Upper lobe of left lung (tissue), 4 donors: Measurements from ENCODE around the gene LHX4.

Source experiments
- CTCF ChIP-seq, 6 experiments: fragments of 450-650 bp in 4 of 6; fragments of 200-600 bp in 2 of 6; sonication (generic) in 2 of 6; IDR thresholded peaks; one replicate each; pipeline ENCODE4 v1.5.1; 2016 to 2019; ENCODE audit warnings: antibody characterized with exemption in 6 of 6
- EP300 ChIP-seq, 4 donors: sonication (generic); formaldehyde crosslinking; IDR thresholded peaks; one replicate each; pipeline ENCODE4 v1.5.1; 2017; ENCODE audit warnings: antibody characterized with exemption in 4 of 4, control low read depth in 2 of 4
- POLR2A ChIP-seq, 4 donors: fragments of 450-650 bp; IDR thresholded peaks; one replicate each; pipeline ENCODE4 v1.5.1; 2016 to 2017; ENCODE audit warnings: antibody characterized with exemption in 4 of 4, mild to moderate bottlenecking in 2 of 4

- TF ChIP-seq CTCF (IDR thresholded peaks at IDR 0.05) (no peak), POLR2A (IDR thresholded peaks at IDR 0.05) (no peak), EP300 (IDR thresholded peaks at IDR 0.05) (no peak)
These were observed 11.9 kb downstream of the LHX4 start for GRCh38 chr1:180241716-180242544.
